H9 (cell line): ENCODE measurements around the gene GPR68. TPM values are rescaled to one million over a fixed set of nuclear protein-coding genes. Genes with fewer than 3 reads are reported as not detected.

Experiments
- DNase-seq: peaks from one replicate; pipeline ENCODE4 v3.0.0-alpha.2; 2017
- H2AFZ ChIP-seq: one replicate; pipeline ENCODE4 v1.6.1; 2013; ENCODE audit warnings: mild to moderate bottlenecking, low read length, control low read depth, moderate library complexity
- H2AK5ac ChIP-seq: 2 replicates; pipeline ENCODE4 v1.6.1; 2013; ENCODE audit warnings: low read length, control low read depth, mixed read lengths; ENCODE audit not compliant: insufficient read length
- H2BK120ac ChIP-seq: one replicate; pipeline ENCODE4 v1.6.1; 2013; ENCODE audit warnings: low read depth, mild to moderate bottlenecking, low read length, control low read depth, inconsistent platforms; ENCODE audit not compliant: poor library complexity, severe bottlenecking
- H2BK12ac ChIP-seq: 2 replicates; pipeline ENCODE4 v1.6.1; 2013; ENCODE audit warnings: low read length, control low read depth, mixed read lengths, low read depth; ENCODE audit not compliant: insufficient read length
- H2BK15ac ChIP-seq: 2 replicates; pipeline ENCODE4 v1.6.1; 2013; ENCODE audit warnings: low read depth, low read length, control low read depth
- H2BK20ac ChIP-seq: one replicate; pipeline ENCODE4 v1.6.1; 2013; ENCODE audit warnings: low read depth, mild to moderate bottlenecking, low read length, control low read depth, inconsistent platforms; ENCODE audit not compliant: poor library complexity, severe bottlenecking
- H2BK5ac ChIP-seq: 2 replicates; pipeline ENCODE4 v1.6.1; 2013; ENCODE audit warnings: low read length, control low read depth, mixed read lengths; ENCODE audit not compliant: insufficient read length
- H3K14ac ChIP-seq: 2 replicates; pipeline ENCODE4 v1.6.1; 2013; ENCODE audit warnings: low read length, control low read depth; ENCODE audit not compliant: insufficient read depth
- H3K18ac ChIP-seq: 2 replicates; pipeline ENCODE4 v1.6.1; 2013; ENCODE audit warnings: low read depth, mild to moderate bottlenecking, mixed read lengths, low read length, control low read depth; ENCODE audit not compliant: insufficient read length
- H3K23ac ChIP-seq: 2 replicates; pipeline ENCODE4 v1.6.1; 2013; ENCODE audit warnings: low read length, control low read depth, mixed read lengths, low read depth; ENCODE audit not compliant: insufficient read length
- H3K23me2 ChIP-seq: 2 replicates; pipeline ENCODE4 v1.6.1; 2013; ENCODE audit warnings: low read depth, mild to moderate bottlenecking, mixed read lengths, low read length, control low read depth; ENCODE audit not compliant: insufficient read length, poor library complexity, severe bottlenecking
- H3K27ac ChIP-seq: 2 replicates; pipeline ENCODE4 v1.5.1; 2013; ENCODE audit warnings: low read length, control low read depth, mixed read lengths, low read depth; ENCODE audit not compliant: insufficient read length
- H3K27me3 ChIP-seq: 2 replicates; pipeline ENCODE4 v1.6.1; 2013; ENCODE audit warnings: low read length, control low read depth, inconsistent platforms; ENCODE audit not compliant: insufficient read depth
- H3K4ac ChIP-seq: 2 replicates; pipeline ENCODE4 v1.6.1; 2013; ENCODE audit warnings: low read depth, mild to moderate bottlenecking, control low read depth, inconsistent platforms, low read length, moderate library complexity
- H3K4me1 ChIP-seq: 2 replicates; pipeline ENCODE4 v1.6.1; 2013; ENCODE audit warnings: low read length, control low read depth, inconsistent platforms; ENCODE audit not compliant: insufficient read depth
- H3K4me2 ChIP-seq: 2 replicates; pipeline ENCODE4 v1.6.1; 2013; ENCODE audit warnings: low read length, control low read depth, mixed read lengths; ENCODE audit not compliant: insufficient read length, insufficient read depth
- H3K56ac ChIP-seq: 2 replicates; pipeline ENCODE4 v1.6.1; 2013; ENCODE audit warnings: low read depth, mild to moderate bottlenecking, mixed read lengths, low read length, control low read depth; ENCODE audit not compliant: insufficient read length
- H3K79me1 ChIP-seq: 2 replicates; pipeline ENCODE4 v1.6.1; 2013; ENCODE audit warnings: low read depth, mild to moderate bottlenecking, moderate library complexity, low read length, control low read depth, inconsistent platforms; ENCODE audit not compliant: insufficient read depth, poor library complexity, severe bottlenecking
- H3K79me2 ChIP-seq: 2 replicates; pipeline ENCODE4 v1.6.1; 2013; ENCODE audit warnings: low read length, control low read depth, inconsistent platforms; ENCODE audit not compliant: insufficient read depth
- H3K9ac ChIP-seq: 2 replicates; pipeline ENCODE4 v1.6.1; 2013; ENCODE audit warnings: low read length, control low read depth, mixed read lengths; ENCODE audit not compliant: insufficient read length; ENCODE audit errors: extremely low read depth
- H3K9me3 ChIP-seq: one replicate; pipeline ENCODE4 v1.6.1; 2013; ENCODE audit warnings: low read depth, low read length, inconsistent platforms; ENCODE audit not compliant: control insufficient read depth
- H3T11ph ChIP-seq: one replicate; pipeline ENCODE4 v1.6.1; 2013; ENCODE audit warnings: mild to moderate bottlenecking, low read length, control low read depth, inconsistent platforms
- H4K20me1 ChIP-seq: one replicate; pipeline ENCODE4 v1.6.1; 2013; ENCODE audit not compliant: control insufficient read depth, insufficient read length, insufficient read depth
- H4K5ac ChIP-seq: 2 replicates; pipeline ENCODE4 v1.6.1; 2013; ENCODE audit warnings: low read depth, mild to moderate bottlenecking, mixed read lengths, low read length, control low read depth; ENCODE audit not compliant: insufficient read length
- H4K8ac ChIP-seq: replicated peaks from 2 replicates; pipeline ENCODE4 v1.6.1; 2013; ENCODE audit warnings: low read length, control low read depth, mixed read lengths, low read depth; ENCODE audit not compliant: insufficient read length
- H4K91ac ChIP-seq: 2 replicates; pipeline ENCODE4 v1.6.1; 2013; ENCODE audit warnings: low read depth, mild to moderate bottlenecking, moderate library complexity, mixed read lengths, low read length, control low read depth; ENCODE audit not compliant: insufficient read length
- H3K27ac Mint-ChIP-seq, 3 experiments: 2 replicates in 2 of 3; 3 replicates in 1 of 3; pipeline ENCODE4 v1.8.0; 2020 to 2021; ENCODE audit warnings: mixed read lengths in 3 of 3, mild to moderate bottlenecking in 1 of 3, moderate library complexity in 1 of 3
- H3K27me3 Mint-ChIP-seq: 2 replicates; pipeline ENCODE4 v1.8.0; 2021; ENCODE audit warnings: low read depth, mild to moderate bottlenecking, moderate library complexity, mixed read lengths
- H3K36me3 Mint-ChIP-seq, 3 experiments: 2 replicates in 2 of 3; 3 replicates in 1 of 3; pipeline ENCODE4 v1.8.0; 2020 to 2021; ENCODE audit warnings: low read depth in 3 of 3, mixed read lengths in 3 of 3; ENCODE audit not compliant: insufficient read depth in 1 of 3
- H3K4me1 Mint-ChIP-seq, 2 experiments: 2 replicates each; pipeline ENCODE4 v1.8.0; 2020; ENCODE audit warnings: mixed read lengths in 2 of 2
- H3K4me3 Mint-ChIP-seq, 2 experiments: 2 replicates in 1 of 2; 3 replicates in 1 of 2; pipeline ENCODE4 v1.8.0; 2020 to 2021; ENCODE audit warnings: mild to moderate bottlenecking in 2 of 2, mixed read lengths in 2 of 2, moderate library complexity in 1 of 2
- H3K9me3 Mint-ChIP-seq, 2 experiments: 2 replicates in 1 of 2; 3 replicates in 1 of 2; pipeline ENCODE4 v1.8.0; 2020; ENCODE audit warnings: mild to moderate bottlenecking in 2 of 2, mixed read lengths in 2 of 2, moderate library complexity in 1 of 2
- CTCF ChIP-seq: fragments of 200-600 bp; sonication (generic); conservative IDR thresholded peaks from 3 replicates; pipeline ENCODE4 v1.8.0; 2021; ENCODE audit warnings: antibody characterized with exemption, mild to moderate bottlenecking
- WGBS: extraction: QIAGEN DNeasy Blood & Tissue Kit; methylation state at CpG from one replicate; pipeline ENCODE4 v1.1.7; 2013; ENCODE audit warnings: missing lambda C conversion rate, low lambda C conversion rate, mixed read lengths; ENCODE audit not compliant: insufficient read length; ENCODE audit errors: extremely low coverage; 5-methylcytosine and 5-hydroxymethylcytosine counted together
- total RNA-seq: library from RNA; stranded (reverse); gene quantifications from 2 replicates; pipeline ENCODE4 v1.2.1, GENCODE V29; 2021

GPR68 gene
- total RNA-seq, 1 experiment from 2014 or later: 0.33 TPM

DNA sequence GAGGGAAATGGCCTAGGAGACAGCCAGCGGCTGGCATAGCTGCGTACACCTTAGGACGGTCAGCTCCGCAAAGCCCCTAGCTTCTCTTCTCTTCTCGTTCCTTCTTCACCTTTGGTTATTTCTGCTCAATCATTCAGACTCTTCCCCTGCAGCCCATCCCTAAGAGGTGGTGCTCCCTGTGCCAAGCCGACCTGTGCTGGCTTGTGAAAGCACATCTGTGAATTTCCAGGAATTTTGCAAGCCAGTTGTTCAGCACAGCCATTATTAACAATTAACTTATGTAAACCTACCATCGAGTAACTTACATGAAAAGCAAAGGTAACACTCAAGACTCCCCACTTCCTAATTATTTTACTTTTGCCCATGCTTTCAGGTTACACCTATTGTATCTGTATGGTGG lies 20.9 kb upstream of the GPR68 start:
- Histone ChIP-seq H2BK5ac (no peak overlapping the region), H2AK5ac (no peak overlapping the region), H2BK15ac (0 out of 2 replicates have a peak overlapping the region, but pooled peaks have one; percentile 96), H3K79me1 (no peaks in the 10 kb centered on the region), H3K23me2 (peaks cover 16% of the 10 kb centered on the region), H2BK120ac (no peak overlapping the region), H3K18ac (no peak overlapping the region), H4K91ac (no peak overlapping the region), H3K27ac (no peak overlapping the region), H3K4me2 (peak overlapping the region; percentile 83), H4K5ac (no peak overlapping the region), H4K8ac (no peak overlapping the region), H3T11ph (no peak overlapping the region), H3K14ac (no peak overlapping the region), H3K9me3 (no peaks in the 10 kb centered on the region), H2BK12ac (no peak overlapping the region), H3K79me2 (no peaks in the 10 kb centered on the region), H3K4me1 (no peaks in the 10 kb centered on the region), H3K9ac (no peak overlapping the region), H2BK20ac (no peak overlapping the region), H3K23ac (no peak overlapping the region), H3K27me3 (peaks cover 3% of the 10 kb centered on the region; the same call in 1 of the 2 replicates), H4K20me1 (no peaks in the 10 kb centered on the region), H3K56ac (no peak overlapping the region), H3K4ac (no peak overlapping the region), H2AFZ (no peak overlapping the region)
- DNase-seq: no peak
- Mint-ChIP-seq H3K4me1 (peaks cover 10 to 23% of the 10 kb centered on the region in 2 experiments), H3K27ac (no peak overlapping the region), H3K9me3 (peaks cover 2 to 5% of the 10 kb centered on the region in 2 experiments; a peak in 2 of 5 replicates), H3K36me3 (no peaks in the 10 kb centered on the region; a peak in 2 of 7 replicates), H3K27me3 (peaks cover 40% of the 10 kb centered on the region), H3K4me3 (no peak overlapping the region)
- no peak for TF ChIP-seq CTCF
- WGBS: no CpG with 5 or more reads among the region's 7 CpGs
